Stomach (tissue), 9 donors: Measurements from ENCODE around the gene SOAT2. TPM values are rescaled to one million over a fixed set of nuclear protein-coding genes. Genes with fewer than 3 reads are reported as not detected.

Experiments used
- DNase-seq, 2 donors: peaks; one replicate each; pipeline versions ENCODE4 v3.0.0 to v3.0.0-alpha.2; 2013 to 2019
- H3K27ac ChIP-seq, 5 donors: fragments of 200-600 bp in 4 of 5; sonication (generic) in 4 of 5; one replicate each; pipeline ENCODE4 v1.5.1; 2013 to 2019; ENCODE audit warnings: mild to moderate bottlenecking in 1 of 5, moderate library complexity in 1 of 5
- H3K27me3 ChIP-seq, 3 donors: fragments of 200-600 bp; sonication (generic); one replicate each; pipeline ENCODE4 v1.5.1; 2017 to 2019; ENCODE audit warnings: mixed run types in 1 of 3
- H3K36me3 ChIP-seq, 4 donors: fragments of 200-600 bp; sonication (generic); 1 replicate in 3 of 4; 2 replicates in 1 of 4; pipeline ENCODE4 v1.5.1; 2016 to 2019
- H3K4me1 ChIP-seq, 4 donors: fragments of 200-600 bp; sonication (generic); one replicate each; pipeline ENCODE4 v1.5.1; 2016 to 2019
- H3K4me3 ChIP-seq, 4 donors: fragments of 200-600 bp; sonication (generic) in 3 of 4; one replicate each; pipeline ENCODE4 v1.5.1; 2016 to 2019; ENCODE audit warnings: mild to moderate bottlenecking in 1 of 4
- H3K9me3 ChIP-seq, 4 donors: fragments of 200-600 bp; sonication (generic); one replicate each; pipeline ENCODE4 v1.5.1; 2016 to 2019
- EP300 ChIP-seq: sonication (generic); formaldehyde crosslinking; IDR thresholded peaks from one replicate; pipeline ENCODE4 v1.6.1; 2017; ENCODE audit warnings: antibody characterized with exemption
- POLR2A ChIP-seq, 4 donors: fragments of 450-650 bp; IDR thresholded peaks; one replicate each; pipeline ENCODE4 v1.6.1; 2016; ENCODE audit warnings: antibody characterized with exemption in 4 of 4, control low read depth in 2 of 4, mild to moderate bottlenecking in 1 of 4, moderate library complexity in 1 of 4
- POLR2AphosphoS5 ChIP-seq, 3 donors: sonication (generic); formaldehyde crosslinking; IDR thresholded peaks; one replicate each; pipeline ENCODE4 v1.6.1; 2016; ENCODE audit warnings: antibody characterized with exemption in 3 of 3
- WGBS, 5 donors: extraction: QIAGEN DNeasy Blood & Tissue Kit in 3 of 5; methylation state at CpG; one replicate each; pipeline versions ENCODE4 v1.1.5 to v1.1.7; 2013 to 2018; 5-methylcytosine and 5-hydroxymethylcytosine counted together
- intact Hi-C: fragments of 100-400 bp; cut with DNase I; formaldehyde crosslinking; loops from one replicate; pipeline ENCODE4 v1.15.1; 2023; ENCODE audit warnings: low total_unique reads
- polyA plus RNA-seq, 3 donors: library from polyadenylated mRNA; stranded (reverse); fragments of 200-250 nt; gene quantifications; one replicate each; pipeline ENCODE4 v1.2.3, GENCODE V29; 2013
- total RNA-seq, 5 donors: library from RNA; depleted of rRNA; stranded (reverse); fragments of >200 nt; gene quantifications; one replicate each; pipeline versions ENCODE4 v1.1.0 to v1.2.3, GENCODE V29; 2014 to 2016
- TF ChIP-seq, protein P1 (sequence below), 7 experiments: fragments of 450-650 bp in 4 of 7; fragments of 200-600 bp in 3 of 7; sonication (generic) in 3 of 7; IDR thresholded peaks; one replicate each; pipeline ENCODE4 v1.5.1; 2016 to 2019; ENCODE audit warnings: antibody characterized with exemption in 7 of 7, control low read depth in 2 of 7, mild to moderate bottlenecking in 1 of 7
- donor health status: healthy with polysubstance abuse.
- donor health status: Bipolar disorder and iron deficiency.
- donor health status: healthy.

Gene SOAT2
- total and polyA plus RNA-seq, 8 donors: 0.28 to 0.92 TPM; not detected in 6

GRCh38 chr12:53101931-53102781 lies 1.1 kb upstream of the SOAT2 start:
- no peak overlapping the region for H3K4me3 ChIP-seq
- peak in 1 of 2 donors; percentile 42 for DNase-seq
- peaks cover 0 to 9% (median 8%) of the 10 kb centered on the region in 4 donors for H3K36me3 ChIP-seq
- peaks cover 22 to 51% (median 31%) of the 10 kb centered on the region in 4 donors for H3K4me1 ChIP-seq
- H3K9me3 ChIP-seq: no peaks in the 10 kb centered on the region
- TF ChIP-seq POLR2AphosphoS5 (IDR thresholded peaks at IDR 0.05) (no peak), EP300 (no peak)
- TF ChIP-seq, protein P1, sequence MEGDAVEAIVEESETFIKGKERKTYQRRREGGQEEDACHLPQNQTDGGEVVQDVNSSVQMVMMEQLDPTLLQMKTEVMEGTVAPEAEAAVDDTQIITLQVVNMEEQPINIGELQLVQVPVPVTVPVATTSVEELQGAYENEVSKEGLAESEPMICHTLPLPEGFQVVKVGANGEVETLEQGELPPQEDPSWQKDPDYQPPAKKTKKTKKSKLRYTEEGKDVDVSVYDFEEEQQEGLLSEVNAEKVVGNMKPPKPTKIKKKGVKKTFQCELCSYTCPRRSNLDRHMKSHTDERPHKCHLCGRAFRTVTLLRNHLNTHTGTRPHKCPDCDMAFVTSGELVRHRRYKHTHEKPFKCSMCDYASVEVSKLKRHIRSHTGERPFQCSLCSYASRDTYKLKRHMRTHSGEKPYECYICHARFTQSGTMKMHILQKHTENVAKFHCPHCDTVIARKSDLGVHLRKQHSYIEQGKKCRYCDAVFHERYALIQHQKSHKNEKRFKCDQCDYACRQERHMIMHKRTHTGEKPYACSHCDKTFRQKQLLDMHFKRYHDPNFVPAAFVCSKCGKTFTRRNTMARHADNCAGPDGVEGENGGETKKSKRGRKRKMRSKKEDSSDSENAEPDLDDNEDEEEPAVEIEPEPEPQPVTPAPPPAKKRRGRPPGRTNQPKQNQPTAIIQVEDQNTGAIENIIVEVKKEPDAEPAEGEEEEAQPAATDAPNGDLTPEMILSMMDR (IDR thresholded peaks at IDR 0.05): no peak
- H3K27me3 ChIP-seq: peaks cover 0 to 11% (median 0%) of the 10 kb centered on the region in 3 donors
- H3K27ac ChIP-seq: peak overlapping the region in 1 of 5 donors; percentile 22
- WGBS, 5 donors: 80 to 90% (median 85%) methylated on average over 12 of the region's 12 CpGs
- intact Hi-C loops: loop anchor here (5.0 kb wide), 1 partner anchor 35 kb away; no protein-coding TSS in a partner anchor

DNA sequence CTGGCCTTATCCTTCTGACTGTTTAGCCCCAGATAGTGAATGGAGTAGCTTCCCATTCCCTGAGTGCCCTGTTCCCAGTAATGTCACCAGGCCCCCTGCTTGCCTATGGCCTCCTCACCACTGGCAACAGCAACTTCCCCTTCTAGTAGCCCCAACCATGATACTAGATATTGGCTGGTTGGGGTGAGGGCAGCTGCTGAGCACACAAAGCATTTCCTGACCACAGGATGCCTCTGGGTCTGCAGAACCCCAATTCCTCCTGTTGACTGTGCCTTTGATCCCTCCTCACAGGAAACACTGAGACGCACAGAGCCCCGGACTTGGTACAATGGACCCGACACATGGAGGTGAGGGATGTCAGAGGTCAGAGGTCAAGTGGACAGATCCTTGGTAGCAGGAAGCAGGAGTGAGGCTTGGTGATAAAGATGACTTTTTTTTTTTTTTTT lies 597 bp downstream of the SOAT2 start:
- no peaks in the 10 kb centered on the region for H3K9me3 ChIP-seq
- H3K36me3 ChIP-seq: peaks cover 0 to 9% (median 8%) of the 10 kb centered on the region in 4 donors
- peak overlapping the region in 3 of 5 donors; percentile 10 to 42 (median 39) for H3K27ac ChIP-seq
- TF ChIP-seq, protein P1 (IDR thresholded peaks at IDR 0.05): no peak
- TF ChIP-seq POLR2A (IDR thresholded peaks at IDR 0.05) (no peak), EP300 (no peak), POLR2AphosphoS5 (IDR thresholded peaks at IDR 0.05) (no peak)
- no peaks in the 10 kb centered on the region for H3K27me3 ChIP-seq
- peak in 1 of 2 donors; percentile 32 for DNase-seq
- WGBS, 5 donors: 41 to 60% (median 52%) methylated on average over 3 of the region's 3 CpGs
- H3K4me3 ChIP-seq: no peak overlapping the region
- peaks cover 4 to 34% (median 14%) of the 10 kb centered on the region in 4 donors for H3K4me1 ChIP-seq
- intact Hi-C loops: loop anchor here (5.0 kb wide), 1 partner anchor 37 kb away; no protein-coding TSS in a partner anchor

GRCh38 chr12:53105256-53105655 lies 2.0 kb downstream of the SOAT2 start:
- Histone ChIP-seq H3K36me3 (peaks cover 0 to 9% (median 8%) of the 10 kb centered on the region in 4 donors), H3K27ac (no peak overlapping the region), H3K4me1 (peaks cover 0 to 23% (median 8%) of the 10 kb centered on the region in 4 donors), H3K9me3 (no peaks in the 10 kb centered on the region), H3K27me3 (no peaks in the 10 kb centered on the region), H3K4me3 (no peak overlapping the region)
- intact Hi-C loops: no loop called here
- DNase-seq: peak in 1 of 2 donors; percentile 1
- WGBS, 5 donors: 88 to 95% (median 91%) methylated on average over 8 of the region's 8 CpGs
- TF ChIP-seq POLR2AphosphoS5 (IDR thresholded peaks at IDR 0.05) (no peak), POLR2A (IDR thresholded peaks at IDR 0.05) (no peak), EP300 (no peak)
- TF ChIP-seq, protein P1 (IDR thresholded peaks at IDR 0.05): no peak

DNA sequence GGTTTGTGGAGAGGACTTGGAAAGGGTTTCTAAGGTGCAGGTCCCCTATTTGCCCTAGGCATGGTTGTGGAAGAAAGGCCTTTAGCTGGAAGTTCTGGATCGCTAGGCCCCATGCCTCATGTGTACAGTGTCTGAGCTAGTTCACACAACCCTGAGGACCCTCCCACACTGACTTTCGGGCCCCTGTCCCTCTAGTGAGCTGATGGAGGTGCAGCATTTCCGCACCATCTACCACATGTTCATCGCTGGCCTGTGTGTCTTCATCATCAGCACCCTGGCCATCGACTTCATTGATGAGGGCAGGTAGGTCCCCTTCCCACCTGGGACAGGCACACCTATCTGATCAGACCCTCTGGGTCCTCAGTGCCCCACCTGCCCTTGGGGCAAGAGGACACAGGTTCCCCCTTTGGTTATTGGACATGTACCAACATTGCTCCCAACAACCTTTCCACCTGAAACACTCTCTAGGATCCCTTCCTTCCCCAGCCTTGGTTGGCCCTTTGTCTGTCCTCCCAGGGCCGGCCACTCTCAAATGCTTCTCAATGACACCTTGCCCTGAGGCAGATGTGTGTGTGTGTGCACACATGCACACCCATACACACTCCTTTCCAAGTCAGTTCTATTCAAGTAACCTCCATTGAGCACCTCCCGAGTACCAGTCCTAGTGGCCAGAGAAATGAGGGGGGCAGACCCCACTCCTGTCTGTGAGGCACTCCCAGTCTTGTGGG lies 2.6 kb downstream of the SOAT2 start:
- no peaks in the 10 kb centered on the region for H3K9me3 ChIP-seq
- TF ChIP-seq EP300 (no peak), POLR2AphosphoS5 (IDR thresholded peaks at IDR 0.05) (no peak), POLR2A (IDR thresholded peaks at IDR 0.05) (no peak)
- TF ChIP-seq, protein P1 (IDR thresholded peaks at IDR 0.05): no peak
- H3K27me3 ChIP-seq: no peaks in the 10 kb centered on the region
- intact Hi-C loops: no loop called here
- no peak overlapping the region for H3K27ac ChIP-seq
- WGBS, 5 donors: 88 to 95% (median 92%) methylated on average over 7 of the region's 7 CpGs
- no peak overlapping the region for H3K4me3 ChIP-seq
- DNase-seq: peak in 1 of 2 donors; percentile 11
- peaks cover 0 to 7% (median 5%) of the 10 kb centered on the region in 4 donors for H3K36me3 ChIP-seq
- peaks cover 0 to 23% (median 8%) of the 10 kb centered on the region in 4 donors for H3K4me1 ChIP-seq
